RWPE1 (cell line): ENCODE results near the gene CD72.
A peak's percentile ranks its signal among the peaks of the same experiment; 100 is the strongest.

Source experiments
- CTCF ChIA-PET: fragments of 350-600 bp; sonication (Branson Sonifier 250); formaldehyde crosslinking; extraction: SDS; loops from one replicate; lab custom pipeline; 2021; lab: Yijun Ruan, JAX
- POLR2A ChIA-PET: fragments of 400-600 bp; formaldehyde crosslinking; extraction: SDS; loops from one replicate; lab custom pipeline; 2020; ENCODE audit warnings: antibody characterized with exemption; ENCODE audit not compliant: low non-redundant PET; lab: Yijun Ruan, JAX
- DNase-seq: peaks from one replicate; pipeline ENCODE4 v3.0.0; 2012; ENCODE audit warnings: low spot score
- H3K27ac ChIP-seq: fragments of 450-650 bp; 2 replicates; pipeline ENCODE4 v1.5.1; 2017
- CTCF ChIP-seq: fragments of 450-650 bp; conservative IDR thresholded peaks from 2 replicates; pipeline ENCODE4 v1.5.1; 2017; ENCODE audit warnings: low read depth, mild to moderate bottlenecking

CD72 gene

GRCh38 chr9:35563791-35564197 is 54.4 kb downstream of the CD72 start:
- CTCF ChIA-PET: no interaction called here
- DNase-seq: no peak
- TF ChIP-seq CTCF: no peak
- peak overlapping the region; percentile 16 for H3K27ac ChIP-seq
- POLR2A ChIA-PET: no interaction called here

GRCh38 chr9:35562895-35563780 is 55.1 kb downstream of the CD72 start:
- ChIA-PET POLR2A (no interaction called here), CTCF (interaction anchor here (0.6 kb wide), 1 partner anchor 436 kb away, joined by 3 read pairs; no protein-coding TSS in a partner anchor)
- TF ChIP-seq CTCF: no peak
- H3K27ac ChIP-seq: peak overlapping the region; percentile 16
- no peak for DNase-seq

- POLR2A ChIA-PET: no interaction called here
These were observed 56.5 kb downstream of the CD72 start for GRCh38 chr9:35561468-35562261.

GRCh38 chr9:35560625-35561337 is 57.4 kb downstream of the CD72 start:
- TF ChIP-seq CTCF: no peak
- no peak overlapping the region for H3K27ac ChIP-seq
- DNase-seq: no peak
- POLR2A ChIA-PET: interaction anchor here (0.5 kb wide), 1 partner anchor 84 kb away, joined by 4 read pairs; no protein-coding TSS in a partner anchor
- CTCF ChIA-PET: interaction anchor here (1.3 kb wide), 1 partner anchor 80 kb away, joined by 3 read pairs; no protein-coding TSS in a partner anchor

More at GRCh38 chr9:35561468-35562261, 56.5 kb downstream of the CD72 start:
- DNase-seq: no peak
- no peak overlapping the region for H3K27ac ChIP-seq
- no peak for TF ChIP-seq CTCF
- CTCF ChIA-PET: interaction anchor here (0.7 kb wide), 1 partner anchor 72 kb away, joined by 3 read pairs; the partner anchor contains the start of gene RUSC2
